ENCODE measurements around the gene OLFML1. TPM values are rescaled to one million over a fixed set of nuclear protein-coding genes. Genes with fewer than 3 reads are reported as not detected.

The OLFML1 gene
- total RNA-seq, 1 donor from 2014 or later = not detected

GRCh38 chr11:7501251-7501650 is 15.9 kb downstream of the OLFML1 start:
- Histone ChIP-seq H3K27me3 (no peaks in the 10 kb centered on the region), H3K9me3 (ENCODE audit: low read depth) (no peaks in the 10 kb centered on the region), H3K4me3 (no peak overlapping the region), H4K20me1 (ENCODE audit: low read depth) (no peaks in the 10 kb centered on the region), H3K79me2 (ENCODE audit: low read depth) (no peaks in the 10 kb centered on the region), H3K4me2 (no peak overlapping the region), H3F3A (ENCODE audit: low read depth) (peaks cover 4% of the 10 kb centered on the region), H2AFZ (replicated peaks) (no peak overlapping the region), H3K36me3 (no peaks in the 10 kb centered on the region), H3K27ac (no peak overlapping the region), H3K9ac (no peak overlapping the region), H3K4me1 (peaks cover 8% of the 10 kb centered on the region)
- Mint-ChIP-seq H3K4me1 (no peaks in the 10 kb centered on the region), H3K27ac (no peak overlapping the region), H3K4me3 (no peak overlapping the region), H3K27me3 (ENCODE audit: insufficient read depth, low read depth) (no peaks in the 10 kb centered on the region), H3K36me3 (no peaks in the 10 kb centered on the region), H3K9me3 (no peaks in the 10 kb centered on the region)
- no peak for DNase-seq (ENCODE audit: low spot score)
- TF ChIP-seq EZH2phosphoT487 (IDR thresholded peaks at IDR 0.05) (no peak), EZH2 (IDR thresholded peaks at IDR 0.05) (no peak)
- TF ChIP-seq, protein P1, sequence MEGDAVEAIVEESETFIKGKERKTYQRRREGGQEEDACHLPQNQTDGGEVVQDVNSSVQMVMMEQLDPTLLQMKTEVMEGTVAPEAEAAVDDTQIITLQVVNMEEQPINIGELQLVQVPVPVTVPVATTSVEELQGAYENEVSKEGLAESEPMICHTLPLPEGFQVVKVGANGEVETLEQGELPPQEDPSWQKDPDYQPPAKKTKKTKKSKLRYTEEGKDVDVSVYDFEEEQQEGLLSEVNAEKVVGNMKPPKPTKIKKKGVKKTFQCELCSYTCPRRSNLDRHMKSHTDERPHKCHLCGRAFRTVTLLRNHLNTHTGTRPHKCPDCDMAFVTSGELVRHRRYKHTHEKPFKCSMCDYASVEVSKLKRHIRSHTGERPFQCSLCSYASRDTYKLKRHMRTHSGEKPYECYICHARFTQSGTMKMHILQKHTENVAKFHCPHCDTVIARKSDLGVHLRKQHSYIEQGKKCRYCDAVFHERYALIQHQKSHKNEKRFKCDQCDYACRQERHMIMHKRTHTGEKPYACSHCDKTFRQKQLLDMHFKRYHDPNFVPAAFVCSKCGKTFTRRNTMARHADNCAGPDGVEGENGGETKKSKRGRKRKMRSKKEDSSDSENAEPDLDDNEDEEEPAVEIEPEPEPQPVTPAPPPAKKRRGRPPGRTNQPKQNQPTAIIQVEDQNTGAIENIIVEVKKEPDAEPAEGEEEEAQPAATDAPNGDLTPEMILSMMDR (IDR thresholded peaks at IDR 0.05) = no peak

DNA sequence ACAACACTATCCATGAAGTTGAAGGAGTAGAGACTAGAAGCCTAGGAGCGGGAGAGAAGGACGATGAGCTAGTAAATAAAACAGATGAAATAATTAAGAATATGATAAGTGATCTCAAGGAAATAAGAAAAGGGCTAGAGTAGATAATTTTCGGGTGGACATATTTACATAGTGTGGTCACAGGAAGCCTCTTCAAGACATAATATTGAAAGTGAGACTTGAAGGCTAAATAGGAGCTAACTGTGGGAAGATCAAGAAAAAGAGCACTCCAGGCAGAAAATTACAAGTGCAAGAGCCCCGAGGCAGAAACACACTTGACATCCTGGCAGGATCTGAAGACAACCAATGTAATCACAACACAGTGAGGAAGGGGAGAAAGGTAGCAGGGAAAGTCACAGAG is 16.6 kb downstream of the OLFML1 start:
- Mint-ChIP-seq H3K9me3 (no peaks in the 10 kb centered on the region), H3K4me3 (no peak overlapping the region), H3K27me3 (ENCODE audit: insufficient read depth, low read depth) (no peaks in the 10 kb centered on the region), H3K4me1 (no peaks in the 10 kb centered on the region), H3K27ac (no peak overlapping the region), H3K36me3 (no peaks in the 10 kb centered on the region)
- no peaks in the 10 kb centered on the region for H3K79me2 ChIP-seq (ENCODE audit: low read depth)
- H2AFZ ChIP-seq (replicated peaks) = no peak overlapping the region
- TF ChIP-seq EZH2phosphoT487 (IDR thresholded peaks at IDR 0.05) (no peak), EZH2 (IDR thresholded peaks at IDR 0.05) (no peak)
- TF ChIP-seq, protein P1 (IDR thresholded peaks at IDR 0.05) = no peak
- H3K4me2 ChIP-seq = no peak overlapping the region
- peaks cover 4% of the 10 kb centered on the region for H3F3A ChIP-seq (ENCODE audit: low read depth)
- no peaks in the 10 kb centered on the region for H3K9me3 ChIP-seq (ENCODE audit: low read depth)
- H3K9ac ChIP-seq = no peak overlapping the region
- H3K4me1 ChIP-seq = peaks cover 8% of the 10 kb centered on the region
- no peak overlapping the region for H3K27ac ChIP-seq
- H3K36me3 ChIP-seq = no peaks in the 10 kb centered on the region
- H3K4me3 ChIP-seq = no peak overlapping the region
- DNase-seq (ENCODE audit: low spot score) = no peak
- H4K20me1 ChIP-seq (ENCODE audit: low read depth) = no peaks in the 10 kb centered on the region
- H3K27me3 ChIP-seq = no peaks in the 10 kb centered on the region

DNA sequence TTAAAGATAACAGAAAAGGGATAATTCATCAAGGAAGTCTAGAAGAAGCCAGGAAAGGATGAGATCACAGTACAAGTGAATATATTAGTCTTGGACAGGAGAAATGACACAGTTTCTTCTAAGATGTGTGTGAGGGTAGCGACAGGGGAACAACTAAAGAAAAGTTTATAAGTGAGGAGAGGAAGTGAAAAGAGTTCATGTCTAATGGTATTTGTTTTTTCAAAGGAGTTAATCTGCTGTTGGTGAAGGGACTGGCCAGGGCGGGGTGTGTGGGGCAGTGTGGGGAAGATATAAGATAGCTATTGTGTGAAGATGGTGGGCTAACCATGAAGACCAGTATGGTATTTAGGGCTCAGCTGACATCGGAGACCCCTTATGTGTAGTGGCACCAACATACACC is 20.9 kb downstream of the OLFML1 start:
- H3K27ac Mint-ChIP-seq = no peak overlapping the region
- H3K79me2 ChIP-seq (ENCODE audit: low read depth) = no peaks in the 10 kb centered on the region
- DNase-seq (ENCODE audit: low spot score) = no peak
- no peak overlapping the region for H3K4me3 ChIP-seq
- no peak overlapping the region for H3K27ac ChIP-seq
- H3K9me3 ChIP-seq (ENCODE audit: low read depth) = no peaks in the 10 kb centered on the region
- no peak overlapping the region for H3K9ac ChIP-seq
- H3K36me3 ChIP-seq = no peaks in the 10 kb centered on the region
- TF ChIP-seq EZH2 (IDR thresholded peaks at IDR 0.05) (no peak), EZH2phosphoT487 (IDR thresholded peaks at IDR 0.05) (no peak)
- TF ChIP-seq, protein P1 (IDR thresholded peaks at IDR 0.05) = no peak
- no peak overlapping the region for H3K4me3 Mint-ChIP-seq
- no peaks in the 10 kb centered on the region for H3K36me3 Mint-ChIP-seq
- H3K27me3 ChIP-seq = no peaks in the 10 kb centered on the region
- no peaks in the 10 kb centered on the region for H3K27me3 Mint-ChIP-seq (ENCODE audit: insufficient read depth, low read depth)
- H3K4me1 Mint-ChIP-seq = no peaks in the 10 kb centered on the region
- H4K20me1 ChIP-seq (ENCODE audit: low read depth) = no peaks in the 10 kb centered on the region
- no peak overlapping the region for H2AFZ ChIP-seq (replicated peaks)
- H3K4me2 ChIP-seq = no peak overlapping the region
- no peaks in the 10 kb centered on the region for H3F3A ChIP-seq (ENCODE audit: low read depth)
- no peaks in the 10 kb centered on the region for H3K9me3 Mint-ChIP-seq
- H3K4me1 ChIP-seq = no peaks in the 10 kb centered on the region
